Globus pallidus (tissue), 1 donor: ENCODE results near the gene MCF2.
A peak's percentile ranks its signal among the peaks of the same experiment; 100 is the strongest.

Experiments used
- DNase-seq: peaks from one replicate; pipeline ENCODE4 v3.0.0-alpha.2; 2015; ENCODE audit warnings: low spot score

Gene MCF2

DNA sequence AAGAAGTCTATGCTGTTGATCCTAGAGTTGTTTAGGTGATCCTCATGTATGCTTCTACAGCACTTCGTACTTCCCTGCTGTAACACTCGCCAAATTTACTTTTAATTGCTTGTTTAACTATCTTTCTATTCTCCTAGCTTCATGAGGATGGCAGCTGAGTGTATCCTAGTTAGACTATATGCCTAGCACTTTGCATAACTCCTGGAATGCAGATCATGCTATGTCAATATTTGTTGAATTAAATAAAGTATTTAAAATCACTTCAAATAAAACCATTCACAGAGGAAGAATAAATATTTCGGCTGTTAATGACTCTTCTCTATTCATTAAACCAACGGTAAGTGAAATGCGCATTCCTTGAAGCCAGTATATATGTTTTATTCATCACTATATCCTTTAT, 122.4 kb downstream of the MCF2 start:
- DNase-seq, result no peak

DNA sequence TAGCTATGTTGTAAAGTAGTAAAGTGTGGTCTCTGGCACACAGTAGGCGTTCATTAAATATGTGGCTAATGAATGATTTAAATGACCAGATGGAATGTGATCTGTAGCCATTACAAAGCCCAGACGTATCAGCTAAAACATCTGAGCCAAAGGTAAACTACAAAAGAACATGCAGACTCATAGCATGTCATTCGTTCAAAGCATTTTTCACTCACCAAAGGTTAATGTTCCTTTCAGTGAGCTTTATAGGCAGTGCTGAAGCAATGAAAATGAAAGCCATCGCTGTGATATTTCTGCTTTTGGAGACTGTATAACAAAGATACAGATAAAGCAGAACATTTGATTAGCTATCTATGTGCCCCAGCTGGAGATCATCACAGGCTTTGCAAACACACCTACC, 126.9 kb downstream of the MCF2 start:
- no peak for DNase-seq

DNA sequence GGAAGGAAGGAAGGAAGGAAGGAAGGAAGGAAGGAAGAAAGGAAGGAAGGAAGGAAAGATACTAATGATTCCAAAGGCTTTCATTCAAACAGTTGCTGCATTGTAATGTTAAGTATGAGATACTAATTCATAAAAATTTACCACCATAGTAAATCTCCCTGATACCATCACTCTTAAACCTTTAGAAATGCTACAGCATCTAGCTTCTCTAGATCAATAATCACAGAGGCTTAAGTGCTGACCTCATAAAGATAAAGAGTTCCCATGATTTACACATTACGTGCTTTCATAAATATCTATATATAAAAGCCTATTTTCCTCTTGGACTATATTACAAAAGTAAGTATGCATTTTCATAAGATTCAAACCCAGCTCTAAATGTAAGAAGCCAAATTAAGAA, 141.0 kb downstream of the MCF2 start:
- no peak for DNase-seq

DNA sequence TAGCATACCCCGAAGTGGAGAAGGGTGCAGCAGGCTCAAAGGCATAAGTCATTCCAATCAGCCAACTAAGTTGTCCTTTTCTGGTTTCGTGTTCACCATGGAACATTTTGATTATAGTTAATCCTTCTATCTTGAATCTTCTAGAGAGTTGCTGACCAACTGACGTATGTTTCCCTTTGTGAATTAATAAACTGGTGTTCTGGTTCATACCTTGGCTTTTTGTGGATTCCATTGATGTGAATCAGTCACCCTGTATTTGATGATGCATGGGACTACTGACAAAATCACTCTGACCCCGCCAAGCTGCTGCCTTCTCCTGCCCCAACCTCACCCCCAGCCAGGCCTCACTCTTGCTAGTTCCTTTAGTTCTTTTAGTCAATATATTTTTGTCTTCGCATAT, 144.7 kb downstream of the MCF2 start:
- DNase-seq, result no peak

DNA sequence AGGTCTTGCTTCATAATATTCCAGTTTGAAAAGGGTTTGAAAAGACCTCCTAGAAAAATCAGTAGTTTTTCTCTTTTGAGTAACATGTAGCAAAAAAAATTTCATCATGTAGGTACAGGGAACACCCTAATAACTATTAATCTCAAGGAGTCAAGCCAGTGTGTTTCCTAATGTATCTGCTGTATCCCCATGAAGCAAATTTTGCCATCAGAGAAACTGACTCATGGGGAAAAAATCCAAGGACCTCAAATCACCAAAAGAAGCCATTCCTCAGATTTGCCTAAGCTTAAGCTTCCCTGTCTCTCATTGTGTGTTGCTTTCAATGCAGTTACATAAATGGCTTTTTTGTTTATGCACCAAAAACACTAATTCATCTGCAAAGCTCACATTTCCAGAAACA, 147.7 kb downstream of the MCF2 start:
- DNase-seq, result no peak

DNA sequence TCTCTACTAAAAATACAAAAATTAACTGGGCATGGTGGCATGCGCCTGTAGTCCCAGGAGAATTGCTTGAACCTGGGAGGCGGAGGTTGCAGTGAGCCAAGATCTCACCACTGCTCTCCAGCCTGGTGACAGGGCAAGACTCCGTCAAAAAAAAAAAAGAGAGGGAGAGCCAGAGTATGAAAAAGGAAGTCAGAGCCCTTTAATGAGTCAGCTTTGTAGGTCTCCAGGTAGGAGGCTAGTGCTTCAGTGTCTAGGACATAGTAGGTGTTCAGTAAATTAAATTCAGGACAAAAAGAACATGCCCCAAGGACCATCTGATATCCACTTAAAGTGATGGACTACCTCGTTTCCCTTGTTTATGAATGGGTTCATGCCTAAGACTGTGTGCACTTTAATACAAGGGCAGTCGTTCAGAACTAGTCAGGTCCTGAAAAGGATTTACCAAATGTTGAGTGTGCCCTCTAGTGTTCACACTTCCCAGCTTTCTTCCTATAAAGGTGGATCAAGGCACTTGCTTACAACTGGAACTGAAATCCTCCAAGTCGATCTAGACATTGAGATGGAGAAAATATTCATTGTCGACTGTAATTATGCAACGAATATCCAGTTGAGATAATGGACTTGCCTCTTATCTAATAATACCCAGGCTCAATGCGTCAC, 148.5 kb downstream of the MCF2 start:
- DNase-seq, result peak; percentile 3

DNA sequence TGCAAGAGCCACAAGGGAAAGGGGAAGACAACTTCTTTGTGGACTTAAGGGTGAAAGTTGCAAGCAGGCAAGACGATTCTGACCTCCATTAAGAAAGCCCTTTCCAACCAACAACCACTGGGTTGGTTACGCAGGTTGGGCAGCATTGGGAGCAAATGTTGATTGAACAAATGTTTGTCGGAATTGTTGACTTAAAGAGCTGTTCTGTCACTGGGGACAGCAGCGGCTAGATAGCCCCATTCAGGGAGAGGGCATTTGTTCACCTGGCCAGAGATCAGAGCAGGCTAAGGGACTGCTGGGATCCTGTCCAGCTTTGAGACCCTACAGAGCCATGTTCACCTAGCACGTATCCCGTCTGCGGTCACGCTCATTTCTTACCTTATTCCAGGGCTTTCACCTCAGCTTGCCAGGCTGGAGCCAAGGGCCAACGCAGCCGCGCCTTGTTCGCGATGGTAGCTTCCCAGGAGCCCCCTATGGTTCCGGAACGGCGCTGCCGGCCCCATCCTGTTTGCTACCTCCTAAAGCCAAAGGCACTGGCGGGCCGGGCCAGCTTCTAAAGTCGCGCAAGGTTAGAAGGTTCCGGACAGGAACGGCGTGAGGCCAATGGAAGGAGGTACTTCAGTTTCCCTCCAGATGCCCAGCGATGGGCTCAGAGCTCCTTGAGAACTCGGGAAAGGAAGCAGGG, 152.8 kb downstream of the MCF2 start:
- DNase-seq, result no peak

DNA sequence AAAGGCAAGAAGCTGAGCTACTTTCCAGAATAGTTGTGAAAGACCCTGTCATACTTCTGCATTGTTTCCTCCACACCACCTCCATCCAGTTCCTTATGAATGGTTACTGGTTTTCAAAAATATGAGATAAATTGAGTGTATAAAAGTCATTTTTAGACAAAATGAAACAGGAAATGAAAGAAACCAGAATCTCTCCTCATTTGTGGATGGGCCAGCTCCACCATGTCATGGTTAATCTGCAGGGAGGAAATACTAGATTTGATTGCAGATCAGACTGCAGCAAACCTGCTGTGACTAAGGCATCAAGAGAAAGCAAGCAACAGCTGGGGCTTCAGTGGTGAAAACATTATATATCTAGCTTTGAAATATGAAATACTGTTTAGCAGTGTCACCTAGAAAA, 153.6 kb downstream of the MCF2 start:
- no peak for DNase-seq

DNA sequence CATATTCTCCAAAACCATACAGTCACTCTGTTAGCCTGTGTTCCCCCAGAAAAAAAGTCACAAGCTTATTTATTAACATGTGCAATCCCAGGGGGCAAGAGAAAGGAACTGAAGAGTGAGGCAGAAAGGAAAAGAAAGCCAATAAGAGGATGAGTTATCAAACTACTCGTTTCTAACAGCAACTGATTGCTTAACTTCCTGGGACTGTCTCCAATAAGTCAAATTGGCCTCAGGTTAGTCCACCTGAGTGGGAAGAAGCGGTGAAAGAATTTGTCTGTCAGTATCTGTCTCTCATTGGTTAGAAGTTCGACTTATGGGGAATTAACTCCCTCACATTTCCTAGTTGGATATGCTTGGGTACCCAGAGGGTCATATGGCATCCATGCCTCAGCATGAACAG, 163.4 kb downstream of the MCF2 start:
- DNase-seq, result no peak

DNA sequence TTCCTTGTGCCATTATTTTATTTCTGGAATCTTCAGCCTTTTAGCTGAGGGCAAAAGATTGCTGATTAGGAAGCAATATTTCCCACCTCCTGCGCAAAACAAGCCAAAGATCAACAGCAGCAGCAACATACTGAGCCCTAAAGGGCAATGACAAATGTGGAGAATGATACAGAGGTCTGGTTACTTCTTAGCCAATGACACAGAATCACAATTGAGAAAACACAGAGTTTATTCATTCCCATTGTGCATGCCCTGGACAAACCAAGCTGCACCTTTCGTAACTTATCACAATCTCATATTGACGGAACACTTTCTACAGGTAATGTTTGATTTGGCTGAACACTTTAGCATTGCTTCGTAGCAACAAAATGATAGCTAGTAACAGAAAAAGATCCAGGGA, 164.0 kb downstream of the MCF2 start:
- DNase-seq, result no peak

DNA sequence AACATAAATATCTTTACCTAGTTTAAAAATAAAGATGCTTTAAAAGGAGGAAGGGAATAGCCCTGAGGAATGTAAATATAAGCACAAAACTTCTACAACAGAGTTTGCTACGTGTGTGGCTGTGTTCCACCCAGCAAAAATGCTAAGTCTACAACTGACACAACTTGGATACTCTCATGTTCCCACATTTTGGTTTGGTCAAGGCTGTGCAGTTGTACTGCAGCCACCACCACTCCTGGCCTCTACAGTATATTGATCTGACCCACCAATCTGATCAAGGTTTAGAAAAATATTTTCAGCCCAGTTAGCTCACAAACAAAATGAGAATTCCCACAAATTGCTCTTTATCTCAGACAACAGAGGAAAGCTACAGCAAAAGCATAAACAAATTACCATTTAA, 165.3 kb downstream of the MCF2 start:
- no peak for DNase-seq

DNA sequence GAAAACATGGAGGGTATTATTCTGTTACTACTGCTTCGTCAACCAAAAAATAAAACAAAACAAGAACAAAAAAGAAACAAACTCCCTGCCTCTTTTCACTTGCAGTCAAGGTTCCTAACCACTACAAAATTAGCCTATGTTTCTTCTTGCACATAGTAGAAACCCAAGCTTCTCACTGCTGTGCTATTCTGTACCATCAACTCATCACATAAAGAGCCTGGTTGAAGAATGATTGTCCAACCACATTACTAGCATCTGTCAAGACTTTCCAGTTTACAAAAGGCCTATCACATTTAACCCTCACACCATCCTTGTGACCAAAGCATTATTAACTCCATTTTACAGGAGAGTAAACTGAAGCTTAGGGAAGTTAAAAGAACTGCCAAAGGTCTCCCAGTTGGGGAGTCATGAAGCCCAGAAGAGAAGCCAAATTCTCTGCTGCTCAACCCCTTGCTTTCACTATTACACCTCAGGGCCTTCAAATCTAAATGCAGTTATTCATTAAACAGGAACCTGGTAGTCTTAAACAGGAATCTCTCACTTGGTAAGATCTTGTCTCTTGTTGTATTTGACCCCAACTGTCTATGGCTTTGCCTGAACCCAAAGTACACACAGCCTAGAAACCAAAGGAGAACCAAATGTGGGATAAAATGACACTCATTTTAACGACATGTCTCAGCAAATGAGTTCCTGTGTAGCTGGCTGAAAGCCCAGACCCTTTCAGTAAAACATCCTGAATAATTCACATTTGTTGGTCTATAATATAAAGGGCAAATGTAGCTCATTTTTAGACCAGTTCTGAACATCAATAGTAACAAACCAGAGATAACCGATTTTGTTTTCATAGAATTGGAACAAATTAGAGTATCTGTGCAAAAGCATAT, 168.8 kb downstream of the MCF2 start:
- no peak for DNase-seq

DNA sequence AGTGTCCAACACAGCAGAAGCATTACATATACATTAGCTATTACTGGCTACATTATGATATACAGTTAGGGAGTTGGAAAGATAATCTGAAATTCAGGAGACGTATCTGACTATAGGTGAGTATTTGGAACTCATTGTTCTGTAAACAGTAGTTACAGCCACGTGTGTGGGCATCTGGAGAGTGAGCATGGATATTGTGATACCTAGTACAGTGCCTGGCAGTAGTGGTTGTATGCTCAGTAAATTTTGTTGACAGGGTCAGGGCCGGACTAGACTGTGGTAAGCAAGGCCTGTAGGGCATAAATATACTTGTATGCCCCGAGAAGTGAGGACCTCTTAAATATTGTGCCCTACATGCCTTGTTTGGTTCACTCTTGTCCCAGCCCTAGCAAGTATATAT, 174.5 kb downstream of the MCF2 start:
- no peak for DNase-seq

DNA sequence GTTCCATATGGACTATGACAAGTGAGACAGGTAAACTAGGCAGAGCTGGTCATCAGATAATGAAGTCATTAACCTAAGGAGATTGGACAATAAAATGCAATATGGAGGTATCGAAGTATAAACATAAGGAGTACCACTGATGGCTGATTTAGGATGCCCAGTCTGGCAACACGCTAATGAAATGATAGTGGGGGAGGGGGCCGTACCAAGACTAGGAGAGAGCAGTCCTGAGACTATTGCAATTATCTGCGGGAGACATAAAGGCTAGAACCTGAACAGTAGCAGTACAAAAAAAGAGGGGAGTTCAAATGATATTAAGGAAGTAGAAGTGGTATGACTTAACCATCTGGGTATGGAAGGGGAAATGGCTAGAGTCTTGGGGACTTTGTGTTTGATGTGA, 175.1 kb downstream of the MCF2 start:
- no peak for DNase-seq
